ENCODE measurements around the gene FILIP1L. TPM values are rescaled to one million over a fixed set of nuclear protein-coding genes. Genes with fewer than 3 reads are reported as not detected.

Gene FILIP1L
- total and polyA plus RNA-seq, 2 of the 13 experiments (the other 11 are each of a cell fraction or from before 2014, with no cell fraction given) = 8.1 to 187 TPM

- TF ChIP-seq ZNF749 (CRISPR knock-in tag; IDR thresholded peaks at IDR 0.05; ENCODE audit: borderline replicate concordance) = no peak
- TF ChIP-seq NBN (conservative IDR thresholded peaks at IDR 0.05) = no peak
- TF ChIP-seq ZNF232 (CRISPR knock-in tag; IDR thresholded peaks at IDR 0.05; ENCODE audit: borderline replicate concordance) = no peak
- TF ChIP-seq EZH2 (conservative IDR thresholded peaks at IDR 0.05; ENCODE audit: low read depth, low read length) = no peak
- TF ChIP-seq SIN3A (IDR thresholded peaks at IDR 0.05; ENCODE audit: borderline replicate concordance, low read depth, low read length) = no peak
- no peak for TF ChIP-seq ZNF546 (CRISPR knock-in tag; conservative IDR thresholded peaks at IDR 0.05)
- TF ChIP-seq ZNF564 (CRISPR knock-in tag; IDR thresholded peaks at IDR 0.05) = no peak
- TF ChIP-seq FOXO4 (CRISPR knock-in tag; conservative IDR thresholded peaks at IDR 0.05) = no peak
- no peak for TF ChIP-seq ZNF782 (CRISPR knock-in tag; IDR thresholded peaks at IDR 0.05; ENCODE audit: borderline replicate concordance)
Measured at GRCh38 chr3:100098784-100099070, 15.6 kb downstream of the FILIP1L start (continued).

DNA sequence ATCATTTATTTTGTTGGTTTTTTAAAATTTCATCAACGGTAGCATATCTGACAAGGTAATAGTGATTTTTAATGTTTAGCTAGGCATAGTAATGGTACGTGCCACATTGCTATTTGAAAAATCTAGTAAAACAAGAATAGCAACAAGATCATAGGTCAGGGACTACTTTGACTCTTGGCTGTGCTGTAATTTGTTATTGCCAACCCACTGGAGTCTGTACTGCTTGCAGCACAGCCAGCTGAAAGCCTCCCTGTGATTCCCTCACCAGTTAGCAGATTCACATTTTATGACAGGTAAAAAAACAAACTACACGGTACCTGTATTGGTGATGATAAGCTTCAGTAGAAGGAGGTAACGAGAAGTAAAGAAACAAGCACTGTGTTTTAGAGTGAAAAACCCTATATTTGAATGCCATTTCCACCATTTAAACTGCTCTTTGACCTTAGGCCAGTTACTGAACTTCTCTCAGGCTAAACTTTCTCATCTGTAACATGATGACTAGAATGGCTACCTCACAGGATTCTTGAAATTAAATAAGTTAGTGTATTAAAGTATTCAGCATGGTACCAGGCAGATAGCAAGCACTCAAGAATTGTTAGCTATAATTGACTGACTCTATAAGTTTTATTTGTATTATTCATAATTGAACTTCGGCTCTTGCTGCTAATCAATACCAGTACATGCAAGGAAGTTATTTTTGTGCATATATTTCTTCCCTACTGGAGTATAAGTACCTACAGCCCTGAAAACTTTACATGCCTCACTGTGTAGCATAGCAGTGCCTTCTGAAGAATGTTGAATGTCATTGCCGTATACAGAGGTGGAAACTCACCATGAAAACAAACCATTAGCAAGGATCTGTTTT is 16.1 kb downstream of the FILIP1L start:
- Histone ChIP-seq H3K27ac (ENCODE audit: extremely low read length, insufficient read depth, low read length) (peak overlapping the region; percentile 84), H3K4me3 (replicated peaks in 1 of 3; ENCODE audit: insufficient read depth in 1 of 3, low read depth in 2 of 3, low read length in 3 of 3) (peak overlapping the region in 1 of 3 experiments; percentile 29; a peak in 1 of 6 replicates), H4K20me1 (ENCODE audit: insufficient read depth, low read length) (no peaks in the 10 kb centered on the region), H3K79me2 (ENCODE audit: insufficient read depth, low read length) (no peaks in the 10 kb centered on the region), H3K4me2 (ENCODE audit: low read depth, low read length) (peak overlapping the region; percentile 66), H2AFZ (ENCODE audit: low read length) (peak overlapping the region; percentile 67), H3K9me3 (ENCODE audit: low read length) (no peaks in the 10 kb centered on the region), H3K36me3 (replicated peaks in 1 of 2; ENCODE audit: control insufficient read depth in 1 of 2, insufficient read depth in 2 of 2, low read length in 2 of 2) (no peaks in the 10 kb centered on the region), H3K9ac (ENCODE audit: insufficient read depth, low read depth, low read length) (peak overlapping the region; percentile 51), H3K27me3 (ENCODE audit: control insufficient read depth in 1 of 2, insufficient read depth in 2 of 2, low read length in 2 of 2) (no peaks in the 10 kb centered on the region), H3K4me1 (ENCODE audit: insufficient read depth, low read length) (peaks cover 52% of the 10 kb centered on the region)
- no TSS peak for BruUV-seq (replicated peaks)
- ChIA-PET CTCF (ENCODE audit: low intra/inter-chr PET ratio, low total read pairs) (no interaction called here), POLR2A (interaction anchor here (1.0 to 1.9 kb wide), 4 partner anchors 8 to 162 kb away, joined by 4 to 14 read pairs (median 6); partner anchors contain the start of gene TBC1D23)
- ATAC-seq = peak; percentile 99
- peak; percentile 58 for FAIRE-seq
- DNase-seq (ENCODE audit: low spot score) = peak; percentile 80
- whole genome bisulfite sequencing (ENCODE audit: low lambda C conversion rate) = 37% methylated on average over 6 of the region's 6 CpGs
- intact Hi-C loops (cut with micrococcal nuclease; ENCODE audit: unreplicated experiment) (no loop called here), in situ Hi-C loops (cut with HindIII; ENCODE audit: extremely low pct_ligation_motif_present, low pct_unique_long_range_greater_than_20kb) (no loop called here)
- TF ChIP-seq MBD4 (IDR thresholded peaks at IDR 0.05; ENCODE audit: borderline replicate concordance, low read length) (no peak), ZMYM4 (CRISPR knock-in tag; IDR thresholded peaks at IDR 0.05) (peak; percentile 84), YEATS2 (CRISPR knock-in tag; IDR thresholded peaks at IDR 0.05; ENCODE audit: borderline replicate concordance) (no peak), CHCHD3 (CRISPR knock-in tag; IDR thresholded peaks at IDR 0.05) (no peak), NRL (CRISPR knock-in tag; IDR thresholded peaks at IDR 0.05; ENCODE audit: borderline replicate concordance) (no peak), ZNF430 (CRISPR knock-in tag; IDR thresholded peaks at IDR 0.05) (0 out of 2 replicates have a peak, but pooled peaks have one; percentile 49), TAF15 (IDR thresholded peaks at IDR 0.05; ENCODE audit: low read depth, low read length, poor library complexity, severe bottlenecking) (no peak), TAF1 (CRISPR knock-in tag; IDR thresholded peaks at IDR 0.05) (no peak), THYN1 (CRISPR knock-in tag; IDR thresholded peaks at IDR 0.05; ENCODE audit: borderline replicate concordance, low read depth) (no peak), ZNF619 (CRISPR knock-in tag; IDR thresholded peaks at IDR 0.05) (no peak), PHF20 (CRISPR knock-in tag; IDR thresholded peaks at IDR 0.05) (no peak), ATF6 (CRISPR knock-in tag; conservative IDR thresholded peaks at IDR 0.05) (no peak), KAT7 (CRISPR knock-in tag; IDR thresholded peaks at IDR 0.05; ENCODE audit: borderline replicate concordance) (no peak)

Measured in HepG2 (cell line).